Osteocyte (in vitro differentiated cells): Measurements from ENCODE around the gene CELA2B. TPM values are rescaled to one million over a fixed set of nuclear protein-coding genes. Genes with fewer than 3 reads are reported as not detected.

ENCODE experiments used
- DNase-seq: peaks from one replicate; pipeline ENCODE4 v3.0.0; 2021; ENCODE audit warnings: mixed read lengths; ENCODE audit not compliant: unreplicated experiment; ENCODE audit errors: extremely low spot score
- H3K27ac Mint-ChIP-seq: one replicate; pipeline ENCODE4 v1.8.0; 2021; ENCODE audit warnings: mild to moderate bottlenecking, mixed read lengths; ENCODE audit not compliant: unreplicated experiment
- H3K27me3 Mint-ChIP-seq: one replicate; pipeline ENCODE4 v1.8.0; 2021; ENCODE audit warnings: mixed read lengths; ENCODE audit not compliant: unreplicated experiment
- H3K36me3 Mint-ChIP-seq: one replicate; pipeline ENCODE4 v1.8.0; 2021; ENCODE audit warnings: mixed read lengths; ENCODE audit not compliant: unreplicated experiment
- H3K4me1 Mint-ChIP-seq: one replicate; pipeline ENCODE4 v1.8.0; 2021; ENCODE audit warnings: mixed read lengths; ENCODE audit not compliant: unreplicated experiment
- H3K4me3 Mint-ChIP-seq: one replicate; pipeline ENCODE4 v1.8.0; 2021; ENCODE audit warnings: mild to moderate bottlenecking, moderate library complexity, mixed read lengths; ENCODE audit not compliant: unreplicated experiment
- H3K9me3 Mint-ChIP-seq: one replicate; pipeline ENCODE4 v1.8.0; 2021; ENCODE audit warnings: mixed read lengths; ENCODE audit not compliant: unreplicated experiment
- total RNA-seq: library from RNA; stranded (reverse); gene quantifications from 2 replicates; pipeline ENCODE4 v1.2.1, GENCODE V29; 2021
- TF ChIP-seq, protein P1 (sequence below): fragments of 200-600 bp; sonication (generic); IDR thresholded peaks from 2 replicates; pipeline ENCODE4 v1.5.0; 2021; ENCODE audit warnings: antibody characterized with exemption, mild to moderate bottlenecking, moderate library complexity

CELA2B gene
- total RNA-seq, 1 donor from 2014 or later: not detected

DNA sequence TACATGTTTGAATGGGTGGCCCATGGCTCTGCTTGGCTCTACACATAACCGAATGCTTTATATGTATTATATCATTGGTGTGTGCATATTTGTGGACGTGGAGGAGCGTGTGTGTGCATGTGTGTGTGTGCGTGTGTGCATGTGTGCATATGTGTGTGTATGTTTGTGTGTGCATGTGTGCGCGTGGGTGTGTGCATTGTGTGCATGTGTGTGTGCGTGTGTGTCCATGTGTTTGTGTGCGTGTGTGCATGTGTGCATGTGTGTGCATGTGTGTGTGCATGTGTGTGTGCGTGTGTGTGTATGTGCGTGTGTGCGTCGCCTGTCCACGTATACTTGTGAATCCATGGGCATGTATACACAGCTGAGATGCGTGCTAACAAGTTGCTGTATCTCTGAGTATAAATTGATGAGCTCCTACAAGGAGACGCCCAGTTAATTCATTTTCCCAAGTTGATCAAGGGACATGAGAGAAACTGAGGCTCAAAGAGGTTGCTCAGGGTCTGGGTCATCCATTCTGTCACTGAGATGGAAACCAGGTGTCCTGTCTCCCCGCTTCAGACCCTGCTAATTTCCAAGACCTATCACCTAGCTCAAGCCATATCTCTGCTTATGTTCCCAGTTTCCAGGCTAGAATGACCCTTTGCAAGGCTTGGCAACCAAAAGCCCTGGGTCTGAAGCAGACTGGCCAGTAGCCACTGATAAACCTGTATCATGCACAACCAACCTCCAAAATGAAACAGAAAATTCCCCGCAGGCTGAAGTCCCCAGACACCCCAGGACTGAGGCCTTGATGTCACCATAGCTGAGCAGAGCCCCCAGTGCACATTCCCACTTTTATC lies 40.4 kb upstream of the CELA2B start:
- TF ChIP-seq, protein P1, sequence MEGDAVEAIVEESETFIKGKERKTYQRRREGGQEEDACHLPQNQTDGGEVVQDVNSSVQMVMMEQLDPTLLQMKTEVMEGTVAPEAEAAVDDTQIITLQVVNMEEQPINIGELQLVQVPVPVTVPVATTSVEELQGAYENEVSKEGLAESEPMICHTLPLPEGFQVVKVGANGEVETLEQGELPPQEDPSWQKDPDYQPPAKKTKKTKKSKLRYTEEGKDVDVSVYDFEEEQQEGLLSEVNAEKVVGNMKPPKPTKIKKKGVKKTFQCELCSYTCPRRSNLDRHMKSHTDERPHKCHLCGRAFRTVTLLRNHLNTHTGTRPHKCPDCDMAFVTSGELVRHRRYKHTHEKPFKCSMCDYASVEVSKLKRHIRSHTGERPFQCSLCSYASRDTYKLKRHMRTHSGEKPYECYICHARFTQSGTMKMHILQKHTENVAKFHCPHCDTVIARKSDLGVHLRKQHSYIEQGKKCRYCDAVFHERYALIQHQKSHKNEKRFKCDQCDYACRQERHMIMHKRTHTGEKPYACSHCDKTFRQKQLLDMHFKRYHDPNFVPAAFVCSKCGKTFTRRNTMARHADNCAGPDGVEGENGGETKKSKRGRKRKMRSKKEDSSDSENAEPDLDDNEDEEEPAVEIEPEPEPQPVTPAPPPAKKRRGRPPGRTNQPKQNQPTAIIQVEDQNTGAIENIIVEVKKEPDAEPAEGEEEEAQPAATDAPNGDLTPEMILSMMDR: no peak
- no peak overlapping the region for H3K4me3 Mint-ChIP-seq
- peaks cover 5% of the 10 kb centered on the region for H3K4me1 Mint-ChIP-seq
- no peaks in the 10 kb centered on the region for H3K9me3 Mint-ChIP-seq
- no peak overlapping the region for H3K27ac Mint-ChIP-seq
- DNase-seq: no peak
- H3K36me3 Mint-ChIP-seq: no peaks in the 10 kb centered on the region
- H3K27me3 Mint-ChIP-seq: no peaks in the 10 kb centered on the region

- no peak overlapping the region for H3K27ac Mint-ChIP-seq
- no peaks in the 10 kb centered on the region for H3K9me3 Mint-ChIP-seq
- TF ChIP-seq, protein P1: no peak
- H3K27me3 Mint-ChIP-seq: no peaks in the 10 kb centered on the region
- H3K4me1 Mint-ChIP-seq: peaks cover 5% of the 10 kb centered on the region
- no peaks in the 10 kb centered on the region for H3K36me3 Mint-ChIP-seq
- DNase-seq: no peak
- no peak overlapping the region for H3K4me3 Mint-ChIP-seq
Measured at GRCh38 chr1:15436881-15437442, 38.9 kb upstream of the CELA2B start.

DNA sequence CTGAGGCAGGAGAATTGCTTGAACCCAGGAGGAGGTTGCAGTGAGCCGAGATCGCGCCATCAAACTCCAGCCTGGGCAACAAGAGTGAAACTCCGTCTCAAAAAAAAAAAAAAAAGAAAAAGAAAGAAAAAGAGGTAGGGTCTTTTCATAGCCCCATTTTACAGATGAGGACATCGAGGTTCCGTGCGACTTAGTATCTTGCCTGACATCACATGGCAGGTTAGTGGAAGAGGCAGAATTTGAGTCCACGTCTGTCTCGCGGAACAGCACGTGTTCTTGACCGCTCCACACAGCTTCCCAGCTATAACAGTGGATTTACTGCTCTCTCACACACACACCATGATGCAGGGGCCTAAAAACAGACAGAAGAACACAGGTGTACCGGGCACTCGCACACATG lies 36.6 kb upstream of the CELA2B start:
- no peak for DNase-seq
- Mint-ChIP-seq H3K9me3 (no peaks in the 10 kb centered on the region), H3K4me1 (no peaks in the 10 kb centered on the region), H3K27me3 (no peaks in the 10 kb centered on the region), H3K4me3 (no peak overlapping the region), H3K27ac (no peak overlapping the region), H3K36me3 (no peaks in the 10 kb centered on the region)
- TF ChIP-seq, protein P1: no peak

- Mint-ChIP-seq H3K27ac (no peak overlapping the region), H3K27me3 (no peaks in the 10 kb centered on the region), H3K36me3 (no peaks in the 10 kb centered on the region), H3K9me3 (no peaks in the 10 kb centered on the region), H3K4me3 (no peak overlapping the region), H3K4me1 (no peaks in the 10 kb centered on the region)
- no peak for DNase-seq
- TF ChIP-seq, protein P1: no peak
Measured at GRCh38 chr1:15440357-15440756, 35.5 kb upstream of the CELA2B start.

DNA sequence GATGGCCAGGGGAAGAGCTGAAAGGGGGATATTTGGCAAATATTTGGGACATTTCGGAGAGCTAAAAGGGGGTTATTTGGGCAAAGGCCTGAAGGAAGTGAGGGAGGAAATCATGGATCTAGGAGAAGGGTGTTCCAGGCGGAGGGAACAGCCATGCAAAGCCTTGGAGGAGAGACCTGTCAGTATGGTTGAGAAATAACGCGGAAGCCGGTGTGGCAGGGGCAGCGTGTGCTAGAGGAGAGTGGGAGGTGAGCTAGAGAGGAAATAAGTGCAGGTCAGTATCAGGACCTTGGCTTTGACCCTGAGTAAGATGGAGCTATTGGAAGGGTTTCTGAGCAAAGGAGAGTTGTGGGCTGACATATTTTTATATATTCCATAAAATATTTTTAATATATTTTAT lies 34.7 kb upstream of the CELA2B start:
- TF ChIP-seq, protein P1: no peak
- Mint-ChIP-seq H3K27ac (no peak overlapping the region), H3K9me3 (no peaks in the 10 kb centered on the region), H3K27me3 (peaks cover 5% of the 10 kb centered on the region), H3K36me3 (no peaks in the 10 kb centered on the region), H3K4me1 (no peaks in the 10 kb centered on the region), H3K4me3 (no peak overlapping the region)
- DNase-seq: no peak
